Skeletal muscle satellite cell (primary cell): ENCODE measurements around the gene BBS12.
A peak's percentile ranks its signal among the peaks of the same experiment; 100 is the strongest.

Experiments
- H3K27me3 ChIP-seq: 2 replicates; pipeline ENCODE4 v1.7.0; 2013; ENCODE audit warnings: low read length; ENCODE audit not compliant: control insufficient read depth, insufficient read depth
- H3K36me3 ChIP-seq: 2 replicates; pipeline ENCODE4 v1.7.0; 2013; ENCODE audit warnings: mild to moderate bottlenecking, control low read depth, low read length; ENCODE audit not compliant: insufficient read depth
- H3K4me1 ChIP-seq: 2 replicates; pipeline ENCODE4 v1.7.0; 2013; ENCODE audit warnings: low read length; ENCODE audit not compliant: control insufficient read depth, insufficient read depth
- H3K4me2 ChIP-seq: 2 replicates; pipeline ENCODE4 v1.7.0; 2013; ENCODE audit warnings: mild to moderate bottlenecking, low read length
- H3K4me3 ChIP-seq: 2 replicates; pipeline ENCODE4 v1.7.0; 2013; ENCODE audit warnings: low read length
- H3K9ac ChIP-seq: 2 replicates; pipeline ENCODE4 v1.7.0; 2013; ENCODE audit warnings: mild to moderate bottlenecking, low read depth, low read length, moderate library complexity
- H3K9me3 ChIP-seq: replicated peaks from 2 replicates; pipeline ENCODE4 v1.7.0; 2013; ENCODE audit warnings: mild to moderate bottlenecking, control low read depth, low read length

BBS12 gene

GRCh38 chr4:122716825-122717448, 15.6 kb upstream of the BBS12 start:
- no peaks in the 10 kb centered on the region for H3K36me3 ChIP-seq
- H3K27me3 ChIP-seq, result no peaks in the 10 kb centered on the region
- H3K4me3 ChIP-seq, result no peak overlapping the region
- no peak overlapping the region for H3K4me2 ChIP-seq
- no peaks in the 10 kb centered on the region for H3K9me3 ChIP-seq
- no peak overlapping the region for H3K9ac ChIP-seq
- no peaks in the 10 kb centered on the region for H3K4me1 ChIP-seq

- Histone ChIP-seq H3K9me3 (no peaks in the 10 kb centered on the region), H3K4me1 (no peaks in the 10 kb centered on the region), H3K36me3 (no peaks in the 10 kb centered on the region), H3K27me3 (no peaks in the 10 kb centered on the region), H3K4me3 (no peak overlapping the region), H3K9ac (no peak overlapping the region), H3K4me2 (no peak overlapping the region)
Measured at GRCh38 chr4:122718281-122718680, 14.2 kb upstream of the BBS12 start.

- Histone ChIP-seq H3K9ac (no peak overlapping the region), H3K36me3 (no peaks in the 10 kb centered on the region), H3K4me1 (no peaks in the 10 kb centered on the region), H3K4me2 (no peak overlapping the region), H3K4me3 (no peak overlapping the region), H3K9me3 (no peaks in the 10 kb centered on the region), H3K27me3 (no peaks in the 10 kb centered on the region)
Measured at GRCh38 chr4:122722256-122722655, 10.2 kb upstream of the BBS12 start.

- H3K27me3 ChIP-seq, result no peaks in the 10 kb centered on the region
- peaks cover 15% of the 10 kb centered on the region for H3K4me1 ChIP-seq
- H3K4me2 ChIP-seq, result no peak overlapping the region
- no peak overlapping the region for H3K4me3 ChIP-seq
- no peaks in the 10 kb centered on the region for H3K9me3 ChIP-seq
- H3K36me3 ChIP-seq, result no peaks in the 10 kb centered on the region
- H3K9ac ChIP-seq, result no peak overlapping the region
Measured at GRCh38 chr4:122728856-122729255, 3.6 kb upstream of the BBS12 start.

GRCh38 chr4:122731676-122732075, 828 bp upstream of the BBS12 start:
- Histone ChIP-seq H3K36me3 (no peaks in the 10 kb centered on the region), H3K4me1 (peaks cover 16% of the 10 kb centered on the region), H3K27me3 (no peaks in the 10 kb centered on the region), H3K9ac (peak overlapping the region; percentile 68), H3K9me3 (no peaks in the 10 kb centered on the region), H3K4me3 (peak overlapping the region; percentile 59), H3K4me2 (peak overlapping the region; percentile 82)

GRCh38 chr4:122733787-122734120, 1.2 kb downstream of the BBS12 start:
- peaks cover 17% of the 10 kb centered on the region for H3K4me1 ChIP-seq
- H3K27me3 ChIP-seq, result no peaks in the 10 kb centered on the region
- H3K9ac ChIP-seq, result peak overlapping the region; percentile 83
- no peaks in the 10 kb centered on the region for H3K36me3 ChIP-seq
- no peaks in the 10 kb centered on the region for H3K9me3 ChIP-seq
- peak overlapping the region; percentile 81 for H3K4me2 ChIP-seq
- H3K4me3 ChIP-seq, result peak overlapping the region; percentile 86

GRCh38 chr4:122739174-122739573, 6.7 kb downstream of the BBS12 start:
- no peak overlapping the region for H3K4me3 ChIP-seq
- peaks cover 17% of the 10 kb centered on the region for H3K36me3 ChIP-seq
- peak overlapping the region; percentile 62 for H3K4me2 ChIP-seq
- no peaks in the 10 kb centered on the region for H3K9me3 ChIP-seq
- H3K9ac ChIP-seq, result peak overlapping the region; percentile 60
- no peaks in the 10 kb centered on the region for H3K27me3 ChIP-seq
- H3K4me1 ChIP-seq, result peaks cover 19% of the 10 kb centered on the region

- H3K9me3 ChIP-seq, result no peaks in the 10 kb centered on the region
- no peaks in the 10 kb centered on the region for H3K27me3 ChIP-seq
- peaks cover 17% of the 10 kb centered on the region for H3K36me3 ChIP-seq
- H3K9ac ChIP-seq, result no peak overlapping the region
- no peak overlapping the region for H3K4me2 ChIP-seq
- peaks cover 37% of the 10 kb centered on the region for H3K4me1 ChIP-seq
- no peak overlapping the region for H3K4me3 ChIP-seq
Measured at GRCh38 chr4:122742933-122743829, 10.7 kb downstream of the BBS12 start.

GRCh38 chr4:122744229-122744628, 11.7 kb downstream of the BBS12 start:
- no peak overlapping the region for H3K4me3 ChIP-seq
- H3K27me3 ChIP-seq, result no peaks in the 10 kb centered on the region
- H3K9me3 ChIP-seq, result no peaks in the 10 kb centered on the region
- H3K4me2 ChIP-seq, result no peak overlapping the region
- H3K9ac ChIP-seq, result no peak overlapping the region
- H3K36me3 ChIP-seq, result peaks cover 17% of the 10 kb centered on the region
- peaks cover 33% of the 10 kb centered on the region for H3K4me1 ChIP-seq

GRCh38 chr4:122746485-122746965, 14.0 kb downstream of the BBS12 start:
- H3K27me3 ChIP-seq, result no peaks in the 10 kb centered on the region
- no peaks in the 10 kb centered on the region for H3K9me3 ChIP-seq
- peaks cover 17% of the 10 kb centered on the region for H3K36me3 ChIP-seq
- no peak overlapping the region for H3K4me3 ChIP-seq
- no peak overlapping the region for H3K4me2 ChIP-seq
- peaks cover 26% of the 10 kb centered on the region for H3K4me1 ChIP-seq
- no peak overlapping the region for H3K9ac ChIP-seq

GRCh38 chr4:122747068-122747467, 14.6 kb downstream of the BBS12 start:
- no peak overlapping the region for H3K4me2 ChIP-seq
- no peaks in the 10 kb centered on the region for H3K9me3 ChIP-seq
- H3K36me3 ChIP-seq, result peaks cover 13% of the 10 kb centered on the region
- H3K4me3 ChIP-seq, result no peak overlapping the region
- peaks cover 26% of the 10 kb centered on the region for H3K4me1 ChIP-seq
- no peaks in the 10 kb centered on the region for H3K27me3 ChIP-seq
- H3K9ac ChIP-seq, result no peak overlapping the region
